Right lobe of liver (tissue), 6 donors: ENCODE results near the gene ZNF439. TPM values are rescaled to one million over a fixed set of nuclear protein-coding genes. Genes with fewer than 3 reads are reported as not detected.
"Not testable (repeated sequence)": the region's sequence is repeated elsewhere in the genome, so short reads cannot be mapped to it uniquely, and the experiment has no call there.

ENCODE experiments used
- ATAC-seq, 4 donors: fragments of 200-7000 bp; cut with Tn5 transposase; one replicate each; pipeline ENCODE4 v1.9.1; 2020; ENCODE audit warnings: mild to moderate bottlenecking in 4 of 4, moderate library complexity in 4 of 4
- DNase-seq, 3 donors: peaks; one replicate each; pipeline ENCODE4 v3.0.0-alpha.2; 2020
- H3K27ac ChIP-seq, 3 donors: fragments of 200-600 bp; one replicate each; pipeline ENCODE4 v1.8.0; 2022
- H3K27me3 ChIP-seq, 2 donors: fragments of 200-600 bp; one replicate each; pipeline ENCODE4 v1.8.0; 2022
- H3K36me3 ChIP-seq, 4 donors: fragments of 200-600 bp; sonication (generic) in 1 of 4; one replicate each; pipeline versions ENCODE4 v1.5.1 to v1.8.0; 2017 to 2022; ENCODE audit warnings: control low read depth in 1 of 4
- H3K4me1 ChIP-seq, 4 donors: fragments of 200-600 bp; sonication (generic) in 1 of 4; one replicate each; pipeline versions ENCODE4 v1.5.1 to v1.8.0; 2017 to 2022; ENCODE audit warnings: control low read depth in 1 of 4
- H3K4me3 ChIP-seq, 3 donors: fragments of 200-600 bp; one replicate each; pipeline ENCODE4 v1.8.0; 2022
- H3K9me3 ChIP-seq, 4 donors: fragments of 200-600 bp; sonication (generic) in 1 of 4; one replicate each; pipeline versions ENCODE4 v1.5.1 to v1.8.0; 2017 to 2022; ENCODE audit warnings: control low read depth in 1 of 4
- POLR2A ChIP-seq: fragments of 450-650 bp; IDR thresholded peaks from one replicate; pipeline ENCODE4 v1.6.1; 2017; ENCODE audit warnings: antibody characterized with exemption, mild to moderate bottlenecking
- WGBS: methylation state at CpG from one replicate; pipeline ENCODE4 v1.1.6; 2018; ENCODE audit warnings: low coverage, low lambda C conversion rate; ENCODE audit not compliant: insufficient coverage; ENCODE audit errors: missing lambda C conversion rate; 5-methylcytosine and 5-hydroxymethylcytosine counted together
- intact Hi-C, 2 donors: fragments of 100-400 bp; cut with DNase I; formaldehyde crosslinking; loops; one replicate each; pipeline versions ENCODE4 v1.11.2 to v1.14.1; 2022
- total RNA-seq, 6 experiments: library from RNA; depleted of rRNA in 2 of 6; stranded (reverse); fragments of >200 nt in 2 of 6; fragmentation: NEBNext Ultra II Directional in 3 of 6; extraction: Animal tissue kit (Norgen Biotek cat#: 25700) in 3 of 6; gene quantifications; one replicate each; pipeline versions ENCODE4 v1.1.0 to v1.2.4, GENCODE V29; 2016 to 2023
- TF ChIP-seq, protein P1 (sequence below), 4 donors: fragments of 200-600 bp in 3 of 4; fragments of 450-650 bp in 1 of 4; IDR thresholded peaks; one replicate each; pipeline versions ENCODE4 v1.5.1 to v1.8.0; 2016 to 2022; ENCODE audit warnings: antibody characterized with exemption in 4 of 4, mild to moderate bottlenecking in 2 of 4
- donor health status: DM: no; HTN: yes; CAD: no.
- donor health status: DM: no; HTN: no; CAD: no.
- donor health status: DM: no; HTN: no; CAD: no.
- donor health status: DM: no; HTN: yes; CAD: no.
- donor health status: DM: no; HTN: yes; CAD: no.

Gene ZNF439
- total RNA-seq, 6 experiments from 2014 or later: 0.43 to 1.3 (median 0.66) TPM

DNA sequence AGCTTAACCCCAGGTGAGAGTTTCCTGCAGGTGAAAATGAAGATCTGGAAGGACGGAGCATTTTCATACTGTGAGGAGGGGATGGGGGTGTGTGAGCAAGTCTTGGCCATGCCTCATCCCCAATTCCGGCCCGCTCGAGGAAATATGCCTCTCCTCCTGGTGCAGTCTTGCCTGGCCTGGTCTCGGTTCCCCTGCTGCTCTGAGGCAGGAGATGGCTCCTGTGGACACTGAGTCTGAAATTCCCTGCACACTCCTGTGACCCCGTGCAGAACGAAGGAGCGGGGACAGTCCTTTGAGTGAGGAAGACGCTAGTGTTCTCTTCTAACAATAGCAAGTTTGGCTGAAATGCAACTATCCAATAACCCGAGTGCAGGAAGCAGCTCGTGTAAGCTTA is 329 bp upstream of the ZNF439 start:
- TF ChIP-seq, protein P1, sequence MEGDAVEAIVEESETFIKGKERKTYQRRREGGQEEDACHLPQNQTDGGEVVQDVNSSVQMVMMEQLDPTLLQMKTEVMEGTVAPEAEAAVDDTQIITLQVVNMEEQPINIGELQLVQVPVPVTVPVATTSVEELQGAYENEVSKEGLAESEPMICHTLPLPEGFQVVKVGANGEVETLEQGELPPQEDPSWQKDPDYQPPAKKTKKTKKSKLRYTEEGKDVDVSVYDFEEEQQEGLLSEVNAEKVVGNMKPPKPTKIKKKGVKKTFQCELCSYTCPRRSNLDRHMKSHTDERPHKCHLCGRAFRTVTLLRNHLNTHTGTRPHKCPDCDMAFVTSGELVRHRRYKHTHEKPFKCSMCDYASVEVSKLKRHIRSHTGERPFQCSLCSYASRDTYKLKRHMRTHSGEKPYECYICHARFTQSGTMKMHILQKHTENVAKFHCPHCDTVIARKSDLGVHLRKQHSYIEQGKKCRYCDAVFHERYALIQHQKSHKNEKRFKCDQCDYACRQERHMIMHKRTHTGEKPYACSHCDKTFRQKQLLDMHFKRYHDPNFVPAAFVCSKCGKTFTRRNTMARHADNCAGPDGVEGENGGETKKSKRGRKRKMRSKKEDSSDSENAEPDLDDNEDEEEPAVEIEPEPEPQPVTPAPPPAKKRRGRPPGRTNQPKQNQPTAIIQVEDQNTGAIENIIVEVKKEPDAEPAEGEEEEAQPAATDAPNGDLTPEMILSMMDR (IDR thresholded peaks at IDR 0.05): no peak
- no peak for TF ChIP-seq POLR2A
- Histone ChIP-seq H3K27me3 (no peaks in the 10 kb centered on the region), H3K27ac (no peak overlapping the region), H3K4me1 (no peaks in the 10 kb centered on the region), H3K9me3 (no peaks in the 10 kb centered on the region), H3K36me3 (no peaks in the 10 kb centered on the region), H3K4me3 (peak overlapping the region in 1 of 3 donors; percentile 56)
- intact Hi-C loops: no loop called here
- no peak for ATAC-seq
- WGBS: 33% methylated on average over 10 of the region's 11 CpGs
- no peak for DNase-seq

GRCh38 chr19:11850289-11850688 is 1.8 kb downstream of the ZNF439 start:
- H3K27ac ChIP-seq, H3K9me3 ChIP-seq, H3K27me3 ChIP-seq, H3K4me1 ChIP-seq, intact Hi-C loops, DNase-seq, H3K4me3 ChIP-seq, ATAC-seq, H3K36me3 ChIP-seq: not testable (repeated sequence)
- WGBS: 79% methylated on average over 4 of the region's 4 CpGs

DNA sequence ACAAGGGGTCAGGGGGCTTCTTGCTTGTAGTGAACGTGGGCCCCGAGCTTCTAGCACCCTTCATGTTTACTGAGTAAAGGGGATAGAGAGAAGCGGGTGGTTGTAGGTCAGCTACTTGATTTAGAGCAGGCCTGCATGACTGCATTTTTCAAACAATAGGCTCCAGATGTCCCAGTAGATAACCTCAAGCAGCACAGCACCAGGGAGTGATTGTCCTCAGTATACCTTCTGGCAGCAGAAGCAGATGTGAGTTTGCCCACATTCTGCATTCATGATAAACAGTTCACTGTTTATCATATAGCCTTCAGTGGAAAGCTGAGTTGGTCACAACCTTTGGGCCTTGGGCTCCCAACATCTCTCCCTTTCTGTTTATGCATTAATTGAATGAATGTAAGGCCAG is 4.8 kb downstream of the ZNF439 start:
- no peak overlapping the region for H3K27ac ChIP-seq
- no peak overlapping the region for H3K4me3 ChIP-seq
- 70% methylated on average over 3 of the region's 3 CpGs for WGBS
- no peak for DNase-seq
- no peaks in the 10 kb centered on the region for H3K27me3 ChIP-seq
- no peaks in the 10 kb centered on the region for H3K9me3 ChIP-seq
- no peaks in the 10 kb centered on the region for H3K4me1 ChIP-seq
- no peak for TF ChIP-seq POLR2A
- TF ChIP-seq, protein P1 (IDR thresholded peaks at IDR 0.05): no peak
- ATAC-seq: no peak
- no peaks in the 10 kb centered on the region for H3K36me3 ChIP-seq
- intact Hi-C loops: no loop called here

- TF ChIP-seq POLR2A: no peak
- TF ChIP-seq, protein P1 (IDR thresholded peaks at IDR 0.05): no peak
- DNase-seq (no peak), ATAC-seq (no peak)
These were observed 8.2 kb downstream of the ZNF439 start for GRCh38 chr19:11856596-11857250.

GRCh38 chr19:11860721-11861120 is 12.2 kb downstream of the ZNF439 start:
- ATAC-seq (no peak), DNase-seq (no peak)
- Histone ChIP-seq H3K4me1 (no peaks in the 10 kb centered on the region), H3K27ac (no peak overlapping the region), H3K9me3 (peaks cover 0 to 4% (median 0%) of the 10 kb centered on the region in 4 donors), H3K27me3 (no peaks in the 10 kb centered on the region), H3K4me3 (no peak overlapping the region), H3K36me3 (no peaks in the 10 kb centered on the region)
- 66% methylated on average over 4 of the region's 7 CpGs for WGBS
- intact Hi-C loops: no loop called here
- TF ChIP-seq, protein P1 (IDR thresholded peaks at IDR 0.05): no peak
- no peak for TF ChIP-seq POLR2A

More at GRCh38 chr19:11856596-11857250, 8.2 kb downstream of the ZNF439 start:
- Histone ChIP-seq H3K9me3 (no peaks in the 10 kb centered on the region), H3K27ac (no peak overlapping the region), H3K4me3 (no peak overlapping the region), H3K4me1 (no peaks in the 10 kb centered on the region), H3K36me3 (no peaks in the 10 kb centered on the region), H3K27me3 (no peaks in the 10 kb centered on the region)
- intact Hi-C loops: no loop called here
- 80% methylated on average over 9 of the region's 12 CpGs for WGBS
